Epidermal melanocyte (primary cell): Measurements from ENCODE around the gene APLP2.
"Not testable (repeated sequence)": the region's sequence is repeated elsewhere in the genome, so short reads cannot be mapped to it uniquely, and the experiment has no call there.

Source experiments
- DNase-seq: peaks from one replicate; pipeline ENCODE4 v3.0.0; 2011; ENCODE audit warnings: low spot score; ENCODE audit not compliant: insufficient read length

APLP2 gene

GRCh38 chr11:130193551-130193950 is 123.9 kb downstream of the APLP2 start:
- not testable (repeated sequence) for DNase-seq
